WI38 (cell line): Measurements from ENCODE around the gene TANC1.

Experiments used
- H3K4me3 ChIP-seq: 2 replicates; pipeline ENCODE4 v1.5.1; 2011; ENCODE audit warnings: low read depth, mild to moderate bottlenecking, control low read depth, low read length
- TF ChIP-seq, protein P1 (sequence below): IDR thresholded peaks from 2 replicates; pipeline ENCODE4 v1.5.1; 2012; ENCODE audit warnings: low read depth, mild to moderate bottlenecking, control low read depth, low read length

The TANC1 gene

DNA sequence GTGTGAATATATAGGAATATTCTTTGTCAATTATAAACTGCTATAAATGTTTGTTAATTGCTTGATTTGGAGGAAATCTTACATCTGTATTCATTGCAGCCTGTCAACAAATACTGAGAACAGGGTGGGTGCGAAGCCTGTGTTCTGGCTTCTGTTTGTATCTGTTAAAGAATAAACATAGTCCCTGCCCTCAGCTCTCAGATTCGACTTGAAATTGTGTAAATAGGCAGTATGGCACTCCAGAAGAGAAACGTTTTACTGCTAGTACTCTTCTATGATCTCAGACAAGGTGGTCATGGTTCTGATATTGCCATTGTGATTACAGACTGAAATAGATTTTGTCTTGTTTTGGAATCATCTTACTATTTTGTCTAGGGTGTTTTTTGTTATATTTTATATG lies 92.1 kb downstream of the TANC1 start:
- no peak overlapping the region for H3K4me3 ChIP-seq
- TF ChIP-seq, protein P1, sequence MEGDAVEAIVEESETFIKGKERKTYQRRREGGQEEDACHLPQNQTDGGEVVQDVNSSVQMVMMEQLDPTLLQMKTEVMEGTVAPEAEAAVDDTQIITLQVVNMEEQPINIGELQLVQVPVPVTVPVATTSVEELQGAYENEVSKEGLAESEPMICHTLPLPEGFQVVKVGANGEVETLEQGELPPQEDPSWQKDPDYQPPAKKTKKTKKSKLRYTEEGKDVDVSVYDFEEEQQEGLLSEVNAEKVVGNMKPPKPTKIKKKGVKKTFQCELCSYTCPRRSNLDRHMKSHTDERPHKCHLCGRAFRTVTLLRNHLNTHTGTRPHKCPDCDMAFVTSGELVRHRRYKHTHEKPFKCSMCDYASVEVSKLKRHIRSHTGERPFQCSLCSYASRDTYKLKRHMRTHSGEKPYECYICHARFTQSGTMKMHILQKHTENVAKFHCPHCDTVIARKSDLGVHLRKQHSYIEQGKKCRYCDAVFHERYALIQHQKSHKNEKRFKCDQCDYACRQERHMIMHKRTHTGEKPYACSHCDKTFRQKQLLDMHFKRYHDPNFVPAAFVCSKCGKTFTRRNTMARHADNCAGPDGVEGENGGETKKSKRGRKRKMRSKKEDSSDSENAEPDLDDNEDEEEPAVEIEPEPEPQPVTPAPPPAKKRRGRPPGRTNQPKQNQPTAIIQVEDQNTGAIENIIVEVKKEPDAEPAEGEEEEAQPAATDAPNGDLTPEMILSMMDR: no peak

DNA sequence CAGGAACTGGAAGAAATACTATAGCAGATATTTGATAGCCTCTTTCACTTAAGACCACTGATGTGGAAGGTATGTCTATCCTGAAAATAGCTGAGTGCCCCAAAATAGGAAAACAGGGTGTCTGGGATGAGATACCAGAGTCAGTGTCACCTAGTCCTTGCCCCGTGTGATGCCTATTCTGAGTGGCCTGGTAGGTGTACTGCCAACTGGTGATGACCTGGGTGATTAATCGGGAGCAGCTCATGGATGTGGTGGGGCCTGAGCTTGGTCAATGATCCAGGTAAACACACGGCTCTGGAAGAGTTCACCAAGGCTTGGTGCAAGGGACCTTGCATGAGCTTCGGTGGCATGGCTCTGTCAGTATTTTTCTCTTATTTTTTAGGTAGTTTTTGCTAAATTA lies 95.2 kb downstream of the TANC1 start:
- H3K4me3 ChIP-seq: no peak overlapping the region
- TF ChIP-seq, protein P1: no peak

DNA sequence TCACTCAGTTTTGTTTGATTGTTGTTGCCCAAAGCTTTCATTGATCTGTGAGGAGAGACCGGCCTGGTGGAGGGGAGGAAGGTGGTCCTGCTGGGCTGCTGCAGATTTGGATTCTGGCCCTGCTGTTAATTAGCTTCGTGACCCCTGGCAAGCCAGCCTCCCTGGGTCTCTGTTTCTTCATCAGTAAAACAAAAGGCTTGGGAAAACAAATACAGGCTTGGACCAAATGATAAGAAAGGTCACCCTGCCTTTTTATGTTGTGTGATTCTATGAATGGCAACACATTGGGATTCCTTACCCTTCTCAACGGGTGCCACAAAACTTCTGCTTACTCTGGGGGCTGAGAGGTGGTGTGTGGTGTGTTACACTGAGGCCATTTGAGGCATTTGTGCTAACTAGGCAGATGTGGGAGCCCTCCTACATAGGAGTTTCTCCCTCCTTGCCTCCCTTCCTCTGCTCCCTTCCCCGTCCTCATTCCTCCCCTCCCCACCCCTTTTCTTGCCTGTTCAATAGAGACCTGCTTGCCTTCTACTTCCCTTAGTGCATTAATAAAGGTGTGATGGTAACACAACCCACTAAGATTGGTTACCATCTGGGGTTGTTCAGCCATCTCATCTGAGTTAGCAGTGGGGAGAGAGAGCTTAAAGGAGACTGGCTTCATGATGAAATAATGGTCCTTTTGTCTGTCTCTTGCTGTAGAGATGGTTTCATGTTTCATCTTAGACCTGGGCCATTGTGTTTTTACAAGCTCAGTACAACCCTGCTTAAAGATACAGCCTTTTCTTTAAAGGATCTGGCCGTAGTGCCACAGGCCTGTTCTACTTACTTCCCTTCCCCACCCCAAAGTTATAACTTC lies 96.2 kb downstream of the TANC1 start:
- TF ChIP-seq, protein P1: no peak
- H3K4me3 ChIP-seq: no peak overlapping the region

DNA sequence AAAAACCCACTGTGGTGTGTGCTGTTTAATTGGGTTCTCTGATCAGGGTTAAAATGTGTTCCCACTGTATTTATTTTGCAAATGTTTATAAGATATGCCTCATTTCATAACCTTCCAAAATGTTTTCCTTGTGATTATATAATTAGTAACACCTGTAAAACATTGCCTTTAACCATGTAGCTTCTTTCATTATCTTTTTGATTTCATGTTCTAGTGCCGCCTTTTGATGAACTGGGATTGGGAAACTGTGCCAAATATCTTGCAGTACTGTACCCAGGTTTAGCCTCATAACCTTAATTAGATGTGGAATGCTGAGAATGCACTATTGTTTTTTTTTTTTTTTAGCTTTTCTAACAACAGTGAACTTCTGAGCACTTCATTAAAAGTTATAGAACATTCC lies 96.9 kb downstream of the TANC1 start:
- H3K4me3 ChIP-seq: no peak overlapping the region
- TF ChIP-seq, protein P1: no peak

DNA sequence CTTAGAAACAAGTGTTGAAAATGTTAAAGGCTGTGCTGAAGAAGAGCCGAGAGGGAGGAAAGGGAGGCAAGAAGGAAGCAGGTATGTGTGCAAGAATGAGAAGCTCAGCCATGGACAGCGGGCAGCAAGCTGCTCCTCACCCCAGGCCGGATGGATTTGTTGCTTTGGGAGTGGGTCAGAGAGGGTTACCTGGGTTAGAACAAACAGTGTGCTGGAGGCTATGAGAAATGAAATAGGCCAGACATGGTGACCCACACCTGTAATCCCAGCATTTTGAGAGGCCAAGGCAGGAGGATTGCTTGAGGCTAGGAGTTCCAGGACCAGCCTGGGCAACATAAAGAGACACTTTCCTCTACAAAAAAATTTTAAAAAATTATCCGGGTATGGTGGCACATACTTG lies 97.5 kb downstream of the TANC1 start:
- no peak overlapping the region for H3K4me3 ChIP-seq
- TF ChIP-seq, protein P1: no peak

DNA sequence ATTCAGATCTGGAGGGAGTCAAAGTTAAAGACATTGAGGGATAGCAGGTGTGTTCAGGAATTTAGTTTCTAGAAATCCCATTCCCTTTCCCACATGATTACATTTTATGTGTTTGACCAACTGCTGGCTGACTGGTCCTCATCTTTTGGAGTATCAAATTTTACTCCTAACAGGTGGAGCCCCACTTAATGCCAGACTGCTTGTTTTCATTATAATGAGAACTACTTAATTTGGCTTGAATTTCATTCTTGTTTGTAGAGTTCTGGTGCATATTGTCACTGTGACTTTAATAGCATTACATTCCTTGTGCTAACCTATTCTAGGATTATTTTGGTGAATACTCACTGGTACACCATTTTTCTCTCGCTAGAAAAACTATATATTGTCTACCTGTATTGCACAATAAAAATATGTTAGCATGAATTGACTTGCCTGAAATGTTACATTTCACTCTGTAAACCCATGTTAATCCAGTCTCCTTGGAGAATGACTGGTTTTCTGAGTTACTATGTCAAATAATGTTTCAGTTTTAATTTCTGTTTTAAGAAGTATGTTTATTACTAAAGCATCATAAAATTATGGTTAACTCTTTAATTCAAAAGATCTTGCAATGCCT lies 98.2 kb downstream of the TANC1 start:
- TF ChIP-seq, protein P1: no peak

DNA sequence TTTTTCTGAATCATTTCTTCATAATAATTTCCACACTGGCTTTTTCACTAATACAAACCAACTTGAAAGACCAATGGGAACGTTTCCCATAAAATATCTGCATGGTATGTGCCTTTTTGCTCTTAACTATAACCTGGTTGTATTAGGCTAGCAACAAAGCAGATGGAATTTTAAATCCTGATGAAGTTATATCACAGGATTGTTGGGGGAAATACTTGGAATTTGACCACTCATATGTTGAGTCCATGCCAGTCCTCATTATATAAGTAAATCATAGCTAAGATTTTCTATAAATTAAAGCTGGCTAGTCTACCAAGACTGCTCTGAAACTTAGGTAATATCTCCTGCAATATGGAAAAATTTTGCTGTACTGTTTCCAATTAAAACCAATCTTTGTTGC lies 99.5 kb downstream of the TANC1 start:
- H3K4me3 ChIP-seq: no peak overlapping the region
- TF ChIP-seq, protein P1: no peak

More for the DNA sequence above, 98.2 kb downstream of the TANC1 start:
- no peak overlapping the region for H3K4me3 ChIP-seq
